ENCODE measurements around the gene BIRC7.

Gene BIRC7

GRCh38 chr20:63242736-63243135, 7.0 kb downstream of the BIRC7 start:
- H3K4me3 ChIP-seq (ENCODE audit: low read depth, low read length): no peak overlapping the region
- in situ Hi-C loops (cut with HindIII; ENCODE audit: low sequenced_read_pairs): no loop called here
- DNase-seq (ENCODE audit: low read depth, low spot score): no peak
- TF ChIP-seq, protein P1, sequence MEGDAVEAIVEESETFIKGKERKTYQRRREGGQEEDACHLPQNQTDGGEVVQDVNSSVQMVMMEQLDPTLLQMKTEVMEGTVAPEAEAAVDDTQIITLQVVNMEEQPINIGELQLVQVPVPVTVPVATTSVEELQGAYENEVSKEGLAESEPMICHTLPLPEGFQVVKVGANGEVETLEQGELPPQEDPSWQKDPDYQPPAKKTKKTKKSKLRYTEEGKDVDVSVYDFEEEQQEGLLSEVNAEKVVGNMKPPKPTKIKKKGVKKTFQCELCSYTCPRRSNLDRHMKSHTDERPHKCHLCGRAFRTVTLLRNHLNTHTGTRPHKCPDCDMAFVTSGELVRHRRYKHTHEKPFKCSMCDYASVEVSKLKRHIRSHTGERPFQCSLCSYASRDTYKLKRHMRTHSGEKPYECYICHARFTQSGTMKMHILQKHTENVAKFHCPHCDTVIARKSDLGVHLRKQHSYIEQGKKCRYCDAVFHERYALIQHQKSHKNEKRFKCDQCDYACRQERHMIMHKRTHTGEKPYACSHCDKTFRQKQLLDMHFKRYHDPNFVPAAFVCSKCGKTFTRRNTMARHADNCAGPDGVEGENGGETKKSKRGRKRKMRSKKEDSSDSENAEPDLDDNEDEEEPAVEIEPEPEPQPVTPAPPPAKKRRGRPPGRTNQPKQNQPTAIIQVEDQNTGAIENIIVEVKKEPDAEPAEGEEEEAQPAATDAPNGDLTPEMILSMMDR (IDR thresholded peaks at IDR 0.05; ENCODE audit: low read depth, low read length): no peak

DNA sequence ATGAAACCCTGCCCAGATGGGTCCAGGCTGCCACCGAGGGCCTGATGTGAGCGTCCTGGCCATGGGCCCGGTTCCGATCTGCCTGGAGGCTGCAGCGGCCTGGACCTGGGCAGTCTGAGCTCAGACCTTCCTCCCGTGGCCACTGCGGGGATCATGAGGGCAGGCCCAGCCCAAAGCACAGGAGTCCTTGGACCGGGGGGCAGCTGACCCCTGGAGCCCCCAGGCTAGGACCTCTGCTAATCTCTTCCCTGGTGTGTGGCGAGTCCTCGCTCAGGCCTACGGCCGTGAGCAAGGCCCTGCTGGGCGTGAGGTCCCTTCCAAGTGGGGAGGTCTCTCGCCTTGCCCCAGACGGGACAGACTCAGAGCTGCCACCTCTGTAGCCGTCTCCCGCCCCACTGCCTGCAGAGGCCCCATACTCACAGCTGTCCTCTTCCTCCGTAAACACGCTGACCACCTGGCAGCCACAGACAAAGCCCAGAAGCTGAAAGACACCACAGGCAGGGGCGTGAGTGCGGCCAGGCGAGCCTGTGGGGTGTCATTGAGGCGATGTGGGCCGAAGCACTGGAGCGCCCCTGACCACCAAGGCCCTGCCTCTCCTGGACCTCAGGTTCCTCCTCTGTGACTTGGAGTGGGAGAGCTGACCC, 8.0 kb downstream of the BIRC7 start:
- in situ Hi-C loops (cut with HindIII; ENCODE audit: low sequenced_read_pairs): no loop called here
- no peak overlapping the region for H3K4me3 ChIP-seq (ENCODE audit: low read depth, low read length)
- TF ChIP-seq, protein P1 (IDR thresholded peaks at IDR 0.05; ENCODE audit: low read depth, low read length): no peak
- DNase-seq (ENCODE audit: low read depth, low spot score): no peak

GRCh38 chr20:63244468-63244867, 8.8 kb downstream of the BIRC7 start:
- in situ Hi-C loops (cut with HindIII; ENCODE audit: low sequenced_read_pairs): no loop called here
- no peak overlapping the region for H3K4me3 ChIP-seq (ENCODE audit: low read depth, low read length)
- TF ChIP-seq, protein P1 (IDR thresholded peaks at IDR 0.05; ENCODE audit: low read depth, low read length): no peak
- no peak for DNase-seq (ENCODE audit: low read depth, low spot score)

DNA sequence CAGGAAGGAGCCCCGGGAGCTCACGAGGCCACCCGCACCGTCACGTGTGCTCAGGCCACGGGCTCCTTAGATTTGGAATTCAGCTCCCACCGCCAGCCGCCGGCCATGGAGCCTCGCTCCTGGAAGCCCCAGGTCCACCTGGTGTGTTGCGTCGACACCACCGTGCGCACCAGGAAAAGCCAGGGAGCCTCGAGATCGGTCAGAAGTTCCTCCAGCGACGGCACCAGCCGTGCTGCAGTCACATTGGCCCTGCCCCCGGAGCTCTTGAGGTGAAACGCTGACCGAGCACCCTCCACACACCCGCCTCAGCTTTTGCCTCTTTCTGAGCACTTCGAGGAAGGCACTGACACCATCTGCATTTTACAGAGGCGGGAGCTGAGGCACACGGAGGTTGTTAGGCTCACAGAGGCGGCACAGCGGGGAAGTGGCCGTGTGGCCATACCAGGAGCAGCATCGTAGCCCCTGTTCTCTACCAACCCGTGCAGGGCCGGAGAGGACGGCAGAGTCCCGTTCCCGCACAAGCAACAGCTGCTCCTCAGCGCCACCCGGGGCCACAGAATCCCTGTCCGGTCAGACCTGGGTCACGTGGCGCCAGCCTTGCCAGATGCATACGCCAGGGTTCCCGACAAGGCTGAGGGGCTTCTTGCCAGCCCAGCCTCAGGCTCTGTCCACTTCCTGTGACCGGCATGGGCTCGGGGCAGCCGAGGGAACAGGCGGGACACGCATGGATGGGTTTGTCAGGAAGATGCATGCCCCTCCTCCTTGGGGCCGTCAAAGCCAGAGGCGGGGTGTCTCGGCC, 11.0 kb downstream of the BIRC7 start:
- TF ChIP-seq, protein P1 (IDR thresholded peaks at IDR 0.05; ENCODE audit: low read depth, low read length): no peak
- in situ Hi-C loops (cut with HindIII; ENCODE audit: low sequenced_read_pairs): no loop called here
- no peak overlapping the region for H3K4me3 ChIP-seq (ENCODE audit: low read depth, low read length)
- DNase-seq (ENCODE audit: low read depth, low spot score): no peak

- DNase-seq (ENCODE audit: low read depth, low spot score): no peak
- H3K4me3 ChIP-seq (ENCODE audit: low read depth, low read length): no peak overlapping the region
- TF ChIP-seq, protein P1 (IDR thresholded peaks at IDR 0.05; ENCODE audit: low read depth, low read length): no peak
- in situ Hi-C loops (cut with HindIII; ENCODE audit: low sequenced_read_pairs): no loop called here
These were observed 12.0 kb downstream of the BIRC7 start for GRCh38 chr20:63247671-63248228.

GRCh38 chr20:63248835-63249591, 13.3 kb downstream of the BIRC7 start:
- no peak for DNase-seq (ENCODE audit: low read depth, low spot score)
- TF ChIP-seq, protein P1 (IDR thresholded peaks at IDR 0.05; ENCODE audit: low read depth, low read length): no peak
- in situ Hi-C loops (cut with HindIII; ENCODE audit: low sequenced_read_pairs): no loop called here
- H3K4me3 ChIP-seq (ENCODE audit: low read depth, low read length): no peak overlapping the region

Data from astrocyte of the spinal cord (primary cell).